GM19240 (cell line): Measurements from ENCODE around the gene PPP3R1.
A peak's percentile ranks its signal among the peaks of the same experiment; 100 is the strongest.

ENCODE experiments used
- DNase-seq: peaks from one replicate; pipeline ENCODE4 v3.0.0; 2011; ENCODE audit warnings: low spot score; ENCODE audit not compliant: insufficient read length

Gene PPP3R1

GRCh38 chr2:68258851-68259250, 6.5 kb upstream of the PPP3R1 start:
- no peak for DNase-seq

- no peak for DNase-seq
These were observed 3.7 kb upstream of the PPP3R1 start for GRCh38 chr2:68256093-68256450.

- no peak for DNase-seq
These were observed 1.1 kb upstream of the PPP3R1 start for GRCh38 chr2:68253219-68254068.

GRCh38 chr2:68251855-68252399, 405 bp downstream of the PPP3R1 start:
- DNase-seq, result peak; percentile 6

- DNase-seq, result peak; percentile 49
These were observed 1.0 kb downstream of the PPP3R1 start for GRCh38 chr2:68251187-68251854.

- DNase-seq, result no peak
These were observed 1.6 kb downstream of the PPP3R1 start for GRCh38 chr2:68250652-68251186.

- DNase-seq, result no peak
These were observed 2.1 kb downstream of the PPP3R1 start for GRCh38 chr2:68250196-68250595.

- DNase-seq, result no peak
These were observed 3.5 kb downstream of the PPP3R1 start for GRCh38 chr2:68248806-68249205.

- DNase-seq, result no peak
These were observed 4.0 kb downstream of the PPP3R1 start for GRCh38 chr2:68248361-68248760.

GRCh38 chr2:68246396-68246795, 5.9 kb downstream of the PPP3R1 start:
- DNase-seq, result no peak

- DNase-seq, result no peak
These were observed 6.7 kb downstream of the PPP3R1 start for GRCh38 chr2:68245672-68246071.

GRCh38 chr2:68245066-68245465, 7.3 kb downstream of the PPP3R1 start:
- DNase-seq, result no peak

- no peak for DNase-seq
These were observed 7.9 kb downstream of the PPP3R1 start for GRCh38 chr2:68244456-68244855.

- DNase-seq, result no peak
These were observed 10.6 kb downstream of the PPP3R1 start for GRCh38 chr2:68241732-68242131.

- no peak for DNase-seq
These were observed 11.9 kb downstream of the PPP3R1 start for GRCh38 chr2:68240446-68240845.

GRCh38 chr2:68238955-68239822, 13.1 kb downstream of the PPP3R1 start:
- no peak for DNase-seq

- no peak for DNase-seq
These were observed 14.3 kb downstream of the PPP3R1 start for GRCh38 chr2:68237976-68238580.

- no peak for DNase-seq
These were observed 14.9 kb downstream of the PPP3R1 start for GRCh38 chr2:68237404-68237803.

- DNase-seq, result no peak
These were observed 15.5 kb downstream of the PPP3R1 start for GRCh38 chr2:68236876-68237275.

- DNase-seq, result no peak
These were observed 16.1 kb downstream of the PPP3R1 start for GRCh38 chr2:68236103-68236734.
